Measurements from ENCODE around the gene QKI.

DNA sequence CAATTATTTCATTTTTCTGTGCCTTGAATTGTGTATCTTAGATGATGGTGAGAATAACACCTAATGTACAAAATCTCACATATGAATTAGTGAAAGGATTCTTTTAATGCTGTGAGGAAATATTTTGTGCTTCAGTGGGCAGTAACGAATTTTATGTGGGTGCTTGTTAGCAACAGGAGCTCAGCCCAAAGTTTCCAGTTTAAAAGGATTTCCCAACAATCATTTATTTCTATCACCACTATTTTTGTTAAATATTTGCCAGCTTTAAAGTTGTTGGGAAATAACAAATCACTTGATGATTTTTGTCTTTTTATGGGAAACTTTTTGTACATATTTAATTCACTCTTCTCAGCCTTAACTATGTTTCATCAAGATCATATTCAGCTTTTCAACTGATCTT lies 111.8 kb downstream of the QKI start:
- TF ChIP-seq, protein P1, sequence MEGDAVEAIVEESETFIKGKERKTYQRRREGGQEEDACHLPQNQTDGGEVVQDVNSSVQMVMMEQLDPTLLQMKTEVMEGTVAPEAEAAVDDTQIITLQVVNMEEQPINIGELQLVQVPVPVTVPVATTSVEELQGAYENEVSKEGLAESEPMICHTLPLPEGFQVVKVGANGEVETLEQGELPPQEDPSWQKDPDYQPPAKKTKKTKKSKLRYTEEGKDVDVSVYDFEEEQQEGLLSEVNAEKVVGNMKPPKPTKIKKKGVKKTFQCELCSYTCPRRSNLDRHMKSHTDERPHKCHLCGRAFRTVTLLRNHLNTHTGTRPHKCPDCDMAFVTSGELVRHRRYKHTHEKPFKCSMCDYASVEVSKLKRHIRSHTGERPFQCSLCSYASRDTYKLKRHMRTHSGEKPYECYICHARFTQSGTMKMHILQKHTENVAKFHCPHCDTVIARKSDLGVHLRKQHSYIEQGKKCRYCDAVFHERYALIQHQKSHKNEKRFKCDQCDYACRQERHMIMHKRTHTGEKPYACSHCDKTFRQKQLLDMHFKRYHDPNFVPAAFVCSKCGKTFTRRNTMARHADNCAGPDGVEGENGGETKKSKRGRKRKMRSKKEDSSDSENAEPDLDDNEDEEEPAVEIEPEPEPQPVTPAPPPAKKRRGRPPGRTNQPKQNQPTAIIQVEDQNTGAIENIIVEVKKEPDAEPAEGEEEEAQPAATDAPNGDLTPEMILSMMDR (optimal IDR thresholded peaks at IDR 0.05 in 1 of 3, IDR thresholded peaks at IDR 0.05 in 1 of 3, conservative IDR thresholded peaks at IDR 0.05 in 1 of 3; ENCODE audit: extremely low read depth in 1 of 3, insufficient read depth in 2 of 3, low read length in 3 of 3) = no peak
- TF ChIP-seq EZH2 (IDR thresholded peaks at IDR 0.05; ENCODE audit: low read length) = no peak

All from keratinocyte (primary cell).